ENCODE results near the gene ACVR1. TPM values are rescaled to one million over a fixed set of nuclear protein-coding genes. Genes with fewer than 3 reads are reported as not detected.
A peak's percentile ranks its signal among the peaks of the same experiment; 100 is the strongest.

The ACVR1 gene
- polyA plus RNA-seq, 1 of the 3 experiments (the other 2 are of a cell fraction): 22.4 TPM

GRCh38 chr2:157830696-157831570 is 45.2 kb downstream of the ACVR1 start:
- Histone ChIP-seq H3K27ac (ENCODE audit: low read depth in 2 of 2, low read length in 1 of 2) (peak overlapping the region; percentile 7 to 96; a peak in 3 of 4 replicates), H3F3A (replicated peaks; ENCODE audit: insufficient read depth) (peaks cover 16% of the 10 kb centered on the region), H3K4me1 (ENCODE audit: control insufficient read depth in 1 of 2, insufficient read depth in 2 of 2, low read depth in 1 of 2, low read length in 1 of 2) (peaks cover 16 to 33% of the 10 kb centered on the region in 2 experiments; a peak in 3 of 4 replicates), H2AFZ (ENCODE audit: low read depth) (no peak overlapping the region), H3K9me3 (no peaks in the 10 kb centered on the region), H3K4me2 (peak overlapping the region; percentile 57), H3K27me3 (ENCODE audit: insufficient read depth) (no peaks in the 10 kb centered on the region), H3K9ac (peak overlapping the region; percentile 12; the same call in 1 of the 2 replicates), H3K9me2 (no peaks in the 10 kb centered on the region), H3K79me2 (ENCODE audit: insufficient read depth) (peaks cover 49% of the 10 kb centered on the region), H4K20me1 (ENCODE audit: insufficient read depth) (no peaks in the 10 kb centered on the region), H3K36me3 (replicated peaks in 1 of 2; ENCODE audit: control insufficient read depth in 1 of 2, insufficient read depth in 2 of 2, low read length in 1 of 2) (no peaks in the 10 kb centered on the region), H3K4me3 (ENCODE audit: low read depth in 2 of 2, low read length in 1 of 2) (no peak overlapping the region; a peak in 1 of 4 replicates)
- no peak for DNase-seq
- WGBS (ENCODE audit: low lambda C conversion rate): 13% methylated on average over 2 of the region's 2 CpGs
- POLR2A ChIA-PET: no interaction called here
- CTCF ChIA-PET: interaction anchor here (0.6 kb wide), 1 partner anchor 551 kb away, joined by 3 read pairs; no protein-coding TSS in a partner anchor
- peak; percentile 63; the same call in 1 of the 2 replicates for TF ChIP-seq POLR2AphosphoS5 (IDR thresholded peaks at IDR 0.05; ENCODE audit: low read depth, low read length)
- no peak for TF ChIP-seq MXI1 (IDR thresholded peaks at IDR 0.05; ENCODE audit: low read depth, low read length)
- TF ChIP-seq GABPA (IDR thresholded peaks at IDR 0.05; ENCODE audit: low read depth): no peak
- TF ChIP-seq ZBTB33 (IDR thresholded peaks at IDR 0.05; ENCODE audit: borderline replicate concordance, low read depth): no peak
- no peak for TF ChIP-seq ELF1 (IDR thresholded peaks at IDR 0.05)
- TF ChIP-seq NFIC (IDR thresholded peaks at IDR 0.05; ENCODE audit: borderline replicate concordance): peak; percentile 77
- TF ChIP-seq RAD21 (IDR thresholded peaks at IDR 0.05; ENCODE audit: low read length): no peak
- TF ChIP-seq REST (IDR thresholded peaks at IDR 0.05; ENCODE audit: low read depth, low read length): no peak
- peak; percentile 86 for TF ChIP-seq TCF12 (IDR thresholded peaks at IDR 0.05)
- TF ChIP-seq YY1 (IDR thresholded peaks at IDR 0.05; ENCODE audit: low read depth): no peak
- TF ChIP-seq SIN3A (IDR thresholded peaks at IDR 0.05; ENCODE audit: borderline replicate concordance, low read depth, low read length): no peak
- no peak for TF ChIP-seq RFX5 (IDR thresholded peaks at IDR 0.05; ENCODE audit: low read length)
- no peak for TF ChIP-seq USF2 (IDR thresholded peaks at IDR 0.05; ENCODE audit: borderline replicate concordance, low read depth, low read length)
- TF ChIP-seq CHD2 (IDR thresholded peaks at IDR 0.05; ENCODE audit: low read length, partially characterized antibody): no peak
- TF ChIP-seq GATA2 (CRISPR knock-in tag; IDR thresholded peaks at IDR 0.05): no peak
- peak; percentile 55 for TF ChIP-seq USF1 (IDR thresholded peaks at IDR 0.05; ENCODE audit: borderline replicate concordance, low read depth)
- TF ChIP-seq FOXM1 (IDR thresholded peaks at IDR 0.05; ENCODE audit: low read depth): no peak
- peak; percentile 74 for TF ChIP-seq PBX3 (IDR thresholded peaks at IDR 0.05)
- no peak for TF ChIP-seq IRF3 (IDR thresholded peaks at IDR 0.05; ENCODE audit: low read depth, low read length)
- TF ChIP-seq FOSL2 (IDR thresholded peaks at IDR 0.05; ENCODE audit: borderline replicate concordance, low read depth): peak; percentile 96
- peak; percentile 51; the same call in 1 of the 2 replicates for TF ChIP-seq TEAD4 (IDR thresholded peaks at IDR 0.05; ENCODE audit: borderline replicate concordance, insufficient read depth)
- TF ChIP-seq RCOR1 (IDR thresholded peaks at IDR 0.05; ENCODE audit: low read length): no peak
- TF ChIP-seq EZH2phosphoT487 (IDR thresholded peaks at IDR 0.05; ENCODE audit: borderline replicate concordance, low read depth): no peak

Measured in SK-N-SH (cell line).